WTC11 (cell line): ENCODE measurements around the gene CGB2.

Experiments
- CTCF ChIP-seq: fragments of 200-600 bp; IDR thresholded peaks from 2 replicates; pipeline ENCODE4 v1.8.0; 2022; ENCODE audit warnings: antibody characterized with exemption
- ETV6 ChIP-seq: sonication (generic); formaldehyde crosslinking; IDR thresholded peaks from 2 replicates; pipeline ENCODE4 v1.8.1; 2022; ENCODE audit warnings: mild to moderate bottlenecking, missing genetic modification reagents
- MYBL2 ChIP-seq: sonication (generic); formaldehyde crosslinking; IDR thresholded peaks from 2 replicates; pipeline ENCODE4 v1.8.1; 2023; ENCODE audit warnings: mild to moderate bottlenecking, moderate library complexity, missing genetic modification reagents
- NR2C2 ChIP-seq: sonication (generic); formaldehyde crosslinking; IDR thresholded peaks from 2 replicates; pipeline ENCODE4 v1.8.0; 2022; ENCODE audit warnings: mild to moderate bottlenecking, missing genetic modification reagents
- SMAD4 ChIP-seq: sonication (generic); formaldehyde crosslinking; IDR thresholded peaks from 2 replicates; pipeline ENCODE4 v1.8.0; 2022; ENCODE audit warnings: mild to moderate bottlenecking, missing genetic modification reagents
- ZNF138 ChIP-seq: sonication (generic); formaldehyde crosslinking; conservative IDR thresholded peaks from 2 replicates; pipeline ENCODE4 v1.8.1; 2022; ENCODE audit warnings: mild to moderate bottlenecking, moderate library complexity, missing genetic modification reagents
- ZNF423 ChIP-seq: fragments of 250-450 bp; sonication (Bioruptor Pico); IDR thresholded peaks from 2 replicates; pipeline ENCODE4 v2.1.2; 2022; ENCODE audit warnings: mild to moderate bottlenecking, moderate library complexity
- TF ChIP-seq, protein P1 (sequence below): sonication (generic); formaldehyde crosslinking; conservative IDR thresholded peaks from 2 replicates; pipeline ENCODE4 v1.8.1; 2022; ENCODE audit warnings: mild to moderate bottlenecking, missing genetic modification reagents
- TF ChIP-seq, protein P2 (sequence below): sonication (generic); formaldehyde crosslinking; IDR thresholded peaks from 2 replicates; pipeline ENCODE4 v1.8.1; 2022; ENCODE audit warnings: mild to moderate bottlenecking, moderate library complexity, missing genetic modification reagents

GRCh38 chr19:49065905-49066512 is 34.3 kb downstream of the CGB2 start:
- TF ChIP-seq, protein P1, sequence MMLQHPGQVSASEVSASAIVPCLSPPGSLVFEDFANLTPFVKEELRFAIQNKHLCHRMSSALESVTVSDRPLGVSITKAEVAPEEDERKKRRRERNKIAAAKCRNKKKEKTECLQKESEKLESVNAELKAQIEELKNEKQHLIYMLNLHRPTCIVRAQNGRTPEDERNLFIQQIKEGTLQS (CRISPR knock-in tag) = no peak
- TF ChIP-seq MYBL2 = no peak
- no peak for TF ChIP-seq SMAD4
- no peak for TF ChIP-seq CTCF
- no peak for TF ChIP-seq ZNF423 (CRISPR knock-in tag)
- no peak for TF ChIP-seq ETV6 (CRISPR knock-in tag)
- TF ChIP-seq ZNF138 (CRISPR knock-in tag) = no peak
- TF ChIP-seq NR2C2 (CRISPR knock-in tag) = no peak
- TF ChIP-seq, protein P2, sequence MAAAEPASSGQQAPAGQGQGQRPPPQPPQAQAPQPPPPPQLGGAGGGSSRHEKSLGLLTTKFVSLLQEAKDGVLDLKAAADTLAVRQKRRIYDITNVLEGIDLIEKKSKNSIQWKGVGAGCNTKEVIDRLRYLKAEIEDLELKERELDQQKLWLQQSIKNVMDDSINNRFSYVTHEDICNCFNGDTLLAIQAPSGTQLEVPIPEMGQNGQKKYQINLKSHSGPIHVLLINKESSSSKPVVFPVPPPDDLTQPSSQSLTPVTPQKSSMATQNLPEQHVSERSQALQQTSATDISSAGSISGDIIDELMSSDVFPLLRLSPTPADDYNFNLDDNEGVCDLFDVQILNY (CRISPR knock-in tag) = no peak
